Heart left ventricle (tissue), 13 donors: ENCODE results near the gene CCDC197.

Experiments used
- POLR2A ChIP-seq, 2 donors: fragments of 450-650 bp; IDR thresholded peaks; one replicate each; pipeline ENCODE4 v1.6.1; 2017; ENCODE audit warnings: antibody characterized with exemption in 2 of 2, mild to moderate bottlenecking in 2 of 2, moderate library complexity in 2 of 2
- TF ChIP-seq, protein P1 (sequence below), 12 donors: fragments of 200-600 bp; sonication (generic) in 4 of 12; IDR thresholded peaks; one replicate each; pipeline versions ENCODE4 v1.5.0 to v1.8.0; 2018 to 2022; ENCODE audit warnings: antibody characterized with exemption in 12 of 12, mild to moderate bottlenecking in 5 of 12
- donor health status: ischemic (EF 13 %, LVEDD 7.1; RV severe dilation, severe dysfunction).
- donor health status: DM: no; HTN: yes; CAD: no.
- donor health status: DM: no; HTN: no; CAD: no.
- donor health status: ischemic (EF 25% LVEDD 6.9; RV normal size, moderate dysfunction).
- donor health status: ischemic (EF 25% LVEDD 5.7; RV mildly dilated, moderate dysfunction).
- donor health status: ischemic (EF 35%, LVEDD 5.7; RV mildly dilated, moderate dysfunction).
- donor health status: nonischemic (EF 11% LVEDD 7.7; RV severe dilation, severe dysfunction).
- donor health status: DM: yes; HTN: yes; CAD: no.
- donor health status: PGD.
- donor health status: ischemic (EF 29% LVEDD 5.4; RV normal size, mild dysfunction).
- donor health status: nonischemic (EF 23%, LVEDD 6.1; RV moderate dilation, normal function).

DNA sequence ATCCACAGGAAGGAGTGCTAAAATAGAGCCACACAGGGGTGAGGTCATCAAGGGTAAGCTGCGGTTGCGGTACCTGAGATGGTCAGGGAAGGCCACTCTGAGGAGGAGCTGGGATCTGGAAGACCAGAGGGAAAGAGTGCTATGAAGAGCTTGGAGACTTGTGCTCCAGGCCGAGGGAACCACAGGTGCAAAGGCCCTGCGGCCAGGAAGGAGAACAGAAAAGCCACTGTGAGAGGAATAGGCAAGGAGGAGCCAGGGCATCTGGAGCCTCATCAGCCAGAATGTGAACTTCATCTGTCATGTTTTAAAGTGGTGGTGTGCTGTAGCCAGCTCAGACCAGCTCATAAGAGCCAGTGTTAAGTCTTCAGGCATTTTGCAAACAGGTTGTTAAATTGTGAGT is 5.5 kb upstream of the CCDC197 start:
- TF ChIP-seq POLR2A (IDR thresholded peaks at IDR 0.05), result no peak
- TF ChIP-seq, protein P1, sequence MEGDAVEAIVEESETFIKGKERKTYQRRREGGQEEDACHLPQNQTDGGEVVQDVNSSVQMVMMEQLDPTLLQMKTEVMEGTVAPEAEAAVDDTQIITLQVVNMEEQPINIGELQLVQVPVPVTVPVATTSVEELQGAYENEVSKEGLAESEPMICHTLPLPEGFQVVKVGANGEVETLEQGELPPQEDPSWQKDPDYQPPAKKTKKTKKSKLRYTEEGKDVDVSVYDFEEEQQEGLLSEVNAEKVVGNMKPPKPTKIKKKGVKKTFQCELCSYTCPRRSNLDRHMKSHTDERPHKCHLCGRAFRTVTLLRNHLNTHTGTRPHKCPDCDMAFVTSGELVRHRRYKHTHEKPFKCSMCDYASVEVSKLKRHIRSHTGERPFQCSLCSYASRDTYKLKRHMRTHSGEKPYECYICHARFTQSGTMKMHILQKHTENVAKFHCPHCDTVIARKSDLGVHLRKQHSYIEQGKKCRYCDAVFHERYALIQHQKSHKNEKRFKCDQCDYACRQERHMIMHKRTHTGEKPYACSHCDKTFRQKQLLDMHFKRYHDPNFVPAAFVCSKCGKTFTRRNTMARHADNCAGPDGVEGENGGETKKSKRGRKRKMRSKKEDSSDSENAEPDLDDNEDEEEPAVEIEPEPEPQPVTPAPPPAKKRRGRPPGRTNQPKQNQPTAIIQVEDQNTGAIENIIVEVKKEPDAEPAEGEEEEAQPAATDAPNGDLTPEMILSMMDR (IDR thresholded peaks at IDR 0.05), result no peak
